GM19099 (cell line): Measurements from ENCODE around the gene IRF2BP1.

Experiments
- POLR2A ChIP-seq: IDR thresholded peaks from 3 replicates; pipeline ENCODE4 v1.6.1; 2011; ENCODE audit warnings: low read depth; ENCODE audit not compliant: insufficient read length; ENCODE audit errors: extremely low read depth

IRF2BP1 gene

GRCh38 chr19:45911291-45911690 lies 25.4 kb upstream of the IRF2BP1 start:
- TF ChIP-seq POLR2A: no peak

DNA sequence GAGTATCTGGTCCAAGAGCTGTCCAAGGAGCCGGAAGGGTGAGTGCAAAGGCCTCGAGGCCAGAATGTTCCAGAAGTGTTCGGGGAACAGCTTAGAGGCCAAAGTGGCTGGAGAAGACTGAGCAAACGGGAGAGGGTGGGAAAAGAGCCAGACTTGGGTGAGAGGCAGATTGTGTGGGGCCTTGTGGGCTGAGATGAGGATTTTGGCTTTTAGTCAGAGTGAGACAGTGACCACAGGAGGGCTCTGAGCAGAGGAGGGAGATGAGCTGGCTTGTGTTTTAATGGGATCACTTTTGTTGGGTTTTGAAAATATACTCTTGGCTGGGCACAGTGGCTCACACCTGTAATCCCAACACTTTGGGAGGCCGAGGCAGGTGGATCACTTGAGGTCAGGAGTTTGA lies 23.0 kb upstream of the IRF2BP1 start:
- no peak for TF ChIP-seq POLR2A

DNA sequence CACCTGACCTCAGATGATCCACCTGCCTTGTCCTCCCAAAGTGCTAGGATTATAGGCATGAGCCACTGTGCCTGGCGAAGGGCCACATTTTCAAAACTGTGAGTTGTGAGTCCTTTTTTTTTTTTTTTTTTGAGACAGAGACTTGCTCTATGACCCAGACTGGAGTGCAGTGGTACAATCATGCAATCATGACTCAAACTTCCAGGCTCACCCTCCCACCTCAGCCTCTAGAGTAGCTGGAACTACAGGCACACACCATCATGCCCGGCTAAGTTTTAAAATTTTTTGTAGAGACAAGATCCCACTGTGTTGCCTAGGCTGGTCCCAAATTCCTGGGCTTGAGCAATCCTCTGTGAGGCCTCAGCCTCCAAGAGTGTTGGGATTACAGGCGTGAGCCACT lies 20.3 kb upstream of the IRF2BP1 start:
- TF ChIP-seq POLR2A: no peak

DNA sequence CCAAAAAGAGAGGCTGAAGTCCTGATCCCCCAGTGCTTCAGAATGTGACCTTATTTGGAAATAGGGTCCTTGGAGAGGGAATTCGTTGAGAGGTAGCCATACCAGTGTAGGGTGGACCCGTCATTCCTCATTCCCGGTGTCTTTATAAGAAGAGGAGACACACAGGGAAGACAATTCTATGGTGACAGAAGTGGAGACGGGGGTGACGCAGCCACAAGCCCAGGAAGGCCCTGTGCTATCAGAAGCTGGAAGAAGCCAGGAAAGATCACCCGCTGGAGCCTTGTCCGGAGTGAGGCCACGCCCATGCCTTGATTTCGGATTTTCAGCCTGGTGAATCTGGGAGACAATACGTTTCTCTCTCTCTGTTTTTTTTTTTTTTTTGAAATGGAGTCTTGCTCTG lies 19.1 kb upstream of the IRF2BP1 start:
- TF ChIP-seq POLR2A: no peak

- TF ChIP-seq POLR2A: peak; percentile 90
Observed at GRCh38 chr19:45902651-45903625, 17.0 kb upstream of the IRF2BP1 start.

- no peak for TF ChIP-seq POLR2A
Observed at GRCh38 chr19:45901912-45902650, 16.1 kb upstream of the IRF2BP1 start, which contains the start of gene MYPOP. Gene MYPOP, minus strand, starts transcription at chr19:45902613. Its CDS starts 840 bp downstream, at chr19:45901773.

DNA sequence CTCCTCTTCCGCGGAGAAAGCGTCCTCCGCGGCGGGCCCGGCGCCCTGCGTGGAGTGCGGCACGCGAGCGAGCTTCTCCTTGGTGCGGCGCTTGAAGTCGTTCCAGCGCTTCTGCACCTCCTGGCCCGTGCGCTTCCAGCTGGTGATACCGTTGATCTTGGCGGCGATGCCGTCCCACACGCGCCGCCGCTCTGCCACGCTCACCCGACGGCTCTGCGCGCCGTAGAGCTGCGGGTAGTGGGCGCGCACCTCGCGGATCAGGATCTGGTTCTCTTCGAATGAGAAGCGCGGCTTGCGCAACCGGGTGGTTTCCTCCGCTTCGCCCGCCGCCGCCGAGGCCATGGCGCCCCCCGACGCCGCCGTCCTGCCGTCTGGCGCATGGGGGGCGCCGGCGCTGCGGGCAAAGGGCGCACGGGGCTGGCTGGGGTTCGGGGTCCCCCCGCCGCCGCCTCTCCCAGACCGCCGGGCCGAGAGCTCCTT lies 15.5 kb upstream of the IRF2BP1 start:
- no peak for TF ChIP-seq POLR2A

GRCh38 chr19:45900738-45901431 lies 14.9 kb upstream of the IRF2BP1 start:
- no peak for TF ChIP-seq POLR2A

DNA sequence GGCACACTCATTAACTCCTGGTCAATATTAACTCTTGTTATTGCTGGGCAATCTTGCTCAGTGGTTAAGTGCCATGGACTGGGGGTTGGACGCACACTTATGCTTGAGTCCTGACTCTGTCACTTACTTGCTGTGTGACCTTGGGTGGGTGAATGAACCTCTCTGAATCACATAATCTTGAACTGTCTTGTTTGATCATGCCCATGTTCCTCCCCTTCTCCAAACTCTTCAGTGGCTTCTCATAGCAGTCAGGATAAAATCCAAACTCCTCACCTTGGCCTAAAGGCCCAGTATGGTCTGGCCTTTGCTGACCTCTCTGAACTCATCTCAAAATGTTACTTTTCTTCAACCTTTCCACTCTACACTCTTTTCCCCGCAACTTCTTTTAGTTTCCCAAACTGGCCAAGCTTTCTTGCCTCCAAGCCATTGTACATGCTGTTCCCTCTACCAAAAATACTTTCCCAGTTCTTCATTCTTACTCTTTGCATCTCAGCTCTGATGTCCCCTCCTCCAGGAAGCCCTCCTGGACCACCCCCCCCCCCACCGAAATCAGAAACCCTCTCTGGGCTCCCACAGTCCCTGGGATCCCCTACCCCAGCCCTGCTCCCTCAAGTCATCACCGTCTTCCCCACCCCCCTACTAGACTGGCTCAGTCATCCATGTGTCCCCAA lies 14.1 kb upstream of the IRF2BP1 start:
- no peak for TF ChIP-seq POLR2A

DNA sequence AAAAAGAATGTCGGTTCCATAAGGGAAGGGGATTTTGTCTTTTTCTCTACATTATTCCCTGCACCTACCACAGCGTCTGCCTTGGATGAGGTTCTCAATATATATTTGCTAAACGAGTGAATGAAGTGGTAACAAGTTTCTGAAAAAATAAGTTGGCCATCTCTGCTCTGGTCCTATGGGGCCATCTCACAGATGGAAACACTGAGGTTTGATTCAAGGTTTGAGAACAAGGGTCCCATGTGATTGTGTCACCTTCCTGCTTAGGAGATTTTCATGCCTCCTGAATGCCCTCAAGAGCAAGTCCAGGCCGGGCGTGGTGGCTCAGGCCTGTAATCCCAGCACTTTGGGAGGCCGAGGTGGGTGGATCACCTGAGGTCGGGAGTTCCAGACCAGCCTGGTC lies 13.3 kb upstream of the IRF2BP1 start:
- no peak for TF ChIP-seq POLR2A

GRCh38 chr19:45897261-45897812 lies 11.4 kb upstream of the IRF2BP1 start:
- TF ChIP-seq POLR2A: no peak

DNA sequence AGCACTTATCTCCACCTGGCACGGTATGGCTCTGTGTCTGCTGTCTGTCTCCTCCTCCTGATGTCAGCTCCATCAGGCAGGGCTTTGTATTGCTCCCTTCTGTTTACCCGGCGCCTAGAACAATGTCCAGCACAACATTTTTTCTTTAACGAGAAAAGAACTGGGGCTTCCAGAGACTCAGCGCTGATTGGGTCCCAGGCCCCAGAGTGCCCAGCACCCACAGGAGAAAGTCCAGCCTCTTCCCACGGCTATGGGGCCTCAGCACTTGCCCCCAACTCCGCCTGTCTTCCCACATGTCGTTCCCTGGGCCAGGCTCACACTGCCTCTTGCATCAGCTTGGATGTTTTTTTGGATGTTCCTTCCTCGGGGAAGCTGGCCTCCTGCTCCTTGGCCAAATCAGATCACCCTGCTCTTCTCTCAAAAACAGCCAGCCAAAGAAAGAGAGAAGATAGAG lies 9.6 kb upstream of the IRF2BP1 start:
- no peak for TF ChIP-seq POLR2A

- TF ChIP-seq POLR2A: no peak
Observed at GRCh38 chr19:45890877-45891276, 4.9 kb upstream of the IRF2BP1 start.

- TF ChIP-seq POLR2A: no peak
Observed at GRCh38 chr19:45889210-45889885, 3.4 kb upstream of the IRF2BP1 start.

- TF ChIP-seq POLR2A: no peak
Observed at GRCh38 chr19:45887200-45887710, 1.3 kb upstream of the IRF2BP1 start.
